ENCODE results near the gene CABLES1. TPM values are rescaled to one million over a fixed set of nuclear protein-coding genes. Genes with fewer than 3 reads are reported as not detected.

Gene CABLES1
- total RNA-seq, 4 donors from 2014 or later = 8.5 to 12.6 (median 9.2) TPM

- Histone ChIP-seq H3K9me3 (no peaks in the 10 kb centered on the region), H3K27ac (peak overlapping the region in 1 of 2 donors; percentile 10), H3K4me1 (peaks cover 11 to 24% of the 10 kb centered on the region in 2 donors), H3K4me3 (no peak overlapping the region), H3K36me3 (no peaks in the 10 kb centered on the region), H3K27me3 (no peaks in the 10 kb centered on the region)
- intact Hi-C loops (cut with DNase I; ENCODE audit: low total_unique reads) = no loop called here
- DNase-seq = no peak
- TF ChIP-seq, protein P1, sequence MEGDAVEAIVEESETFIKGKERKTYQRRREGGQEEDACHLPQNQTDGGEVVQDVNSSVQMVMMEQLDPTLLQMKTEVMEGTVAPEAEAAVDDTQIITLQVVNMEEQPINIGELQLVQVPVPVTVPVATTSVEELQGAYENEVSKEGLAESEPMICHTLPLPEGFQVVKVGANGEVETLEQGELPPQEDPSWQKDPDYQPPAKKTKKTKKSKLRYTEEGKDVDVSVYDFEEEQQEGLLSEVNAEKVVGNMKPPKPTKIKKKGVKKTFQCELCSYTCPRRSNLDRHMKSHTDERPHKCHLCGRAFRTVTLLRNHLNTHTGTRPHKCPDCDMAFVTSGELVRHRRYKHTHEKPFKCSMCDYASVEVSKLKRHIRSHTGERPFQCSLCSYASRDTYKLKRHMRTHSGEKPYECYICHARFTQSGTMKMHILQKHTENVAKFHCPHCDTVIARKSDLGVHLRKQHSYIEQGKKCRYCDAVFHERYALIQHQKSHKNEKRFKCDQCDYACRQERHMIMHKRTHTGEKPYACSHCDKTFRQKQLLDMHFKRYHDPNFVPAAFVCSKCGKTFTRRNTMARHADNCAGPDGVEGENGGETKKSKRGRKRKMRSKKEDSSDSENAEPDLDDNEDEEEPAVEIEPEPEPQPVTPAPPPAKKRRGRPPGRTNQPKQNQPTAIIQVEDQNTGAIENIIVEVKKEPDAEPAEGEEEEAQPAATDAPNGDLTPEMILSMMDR (IDR thresholded peaks at IDR 0.05) = no peak
- TF ChIP-seq POLR2A (IDR thresholded peaks at IDR 0.05) = no peak
Observed at GRCh38 chr18:23223641-23224040, 88.4 kb downstream of the CABLES1 start.

- no peak for TF ChIP-seq POLR2A (IDR thresholded peaks at IDR 0.05)
- TF ChIP-seq, protein P1 (IDR thresholded peaks at IDR 0.05) = no peak
Observed at GRCh38 chr18:23225503-23225902, 90.2 kb downstream of the CABLES1 start.

DNA sequence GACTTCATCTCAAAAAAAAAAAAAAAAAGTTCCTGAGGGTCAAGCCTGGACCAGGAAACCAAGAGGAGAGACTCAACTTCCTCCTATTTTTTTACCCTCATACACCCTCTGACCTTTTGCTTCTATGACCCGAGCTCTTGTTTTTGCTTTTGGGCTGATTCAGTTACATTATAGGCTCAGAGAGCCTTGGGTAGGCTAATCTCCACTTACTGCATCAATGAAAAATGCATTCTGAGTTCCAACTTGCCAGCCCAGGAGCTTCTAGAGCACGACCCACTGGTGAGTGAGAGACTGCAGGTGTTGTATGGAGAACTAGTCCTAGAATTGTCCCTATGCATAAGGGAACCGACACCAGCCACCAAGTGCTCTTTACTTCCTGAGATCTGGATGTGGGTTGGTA, 91.1 kb downstream of the CABLES1 start:
- Histone ChIP-seq H3K36me3 (no peaks in the 10 kb centered on the region), H3K27ac (peak overlapping the region; percentile 84 to 95), H3K9me3 (no peaks in the 10 kb centered on the region), H3K4me1 (peaks cover 14 to 24% of the 10 kb centered on the region in 2 donors), H3K4me3 (no peak overlapping the region), H3K27me3 (no peaks in the 10 kb centered on the region)
- TF ChIP-seq, protein P1 (IDR thresholded peaks at IDR 0.05) = no peak
- TF ChIP-seq POLR2A (IDR thresholded peaks at IDR 0.05) = no peak
- no peak for DNase-seq
- intact Hi-C loops (cut with DNase I; ENCODE audit: low total_unique reads) = no loop called here

More at GRCh38 chr18:23225503-23225902, 90.2 kb downstream of the CABLES1 start:
- Histone ChIP-seq H3K4me3 (no peak overlapping the region), H3K4me1 (peaks cover 11 to 24% of the 10 kb centered on the region in 2 donors), H3K36me3 (no peaks in the 10 kb centered on the region), H3K9me3 (no peaks in the 10 kb centered on the region), H3K27me3 (no peaks in the 10 kb centered on the region), H3K27ac (peak overlapping the region; percentile 84 to 95)
- DNase-seq = peak; percentile 43 to 75
- intact Hi-C loops (cut with DNase I; ENCODE audit: low total_unique reads) = no loop called here

DNA sequence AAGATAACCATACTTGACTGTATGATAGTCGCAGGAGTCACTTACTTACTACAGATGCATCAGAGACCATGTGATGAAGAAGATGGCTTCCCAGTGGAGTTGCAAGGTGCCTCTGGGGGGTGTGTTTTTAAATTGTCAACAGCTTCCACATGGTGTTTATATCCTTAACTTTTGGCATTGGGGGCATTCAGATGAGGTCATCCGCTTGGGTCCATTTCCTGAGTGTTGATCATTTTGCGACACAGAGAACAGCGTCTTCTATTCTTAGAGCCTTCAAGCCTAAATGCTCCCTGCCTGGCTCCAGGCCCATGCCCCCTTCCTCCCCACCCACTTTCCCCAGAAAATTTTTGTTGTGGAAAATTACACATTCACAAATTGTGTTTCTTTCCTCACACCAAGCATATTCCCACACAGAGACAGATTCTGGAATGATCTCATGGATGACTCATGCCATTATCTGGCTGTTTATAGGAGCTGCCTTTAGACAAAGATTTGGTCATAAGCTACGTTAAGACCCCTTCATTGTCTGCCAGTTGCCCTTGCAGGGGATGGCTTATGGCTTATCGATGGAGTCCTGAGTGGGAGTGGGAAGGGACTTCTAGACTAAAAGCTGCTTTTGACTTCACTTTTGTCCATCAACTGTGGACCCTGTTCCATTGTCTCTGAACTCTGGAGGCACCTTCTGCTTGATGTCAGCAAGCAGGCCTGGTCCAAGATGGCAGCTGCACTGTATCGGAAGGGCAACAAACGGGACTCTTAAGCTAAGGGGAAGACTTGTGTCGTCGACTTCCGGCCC, 91.8 kb downstream of the CABLES1 start:
- Histone ChIP-seq H3K4me3 (no peak overlapping the region), H3K27me3 (no peaks in the 10 kb centered on the region), H3K27ac (peak overlapping the region; percentile 84 to 95), H3K9me3 (no peaks in the 10 kb centered on the region), H3K4me1 (peaks cover 14 to 24% of the 10 kb centered on the region in 2 donors), H3K36me3 (no peaks in the 10 kb centered on the region)
- intact Hi-C loops (cut with DNase I; ENCODE audit: low total_unique reads) = no loop called here
- TF ChIP-seq, protein P1 (IDR thresholded peaks at IDR 0.05) = no peak
- TF ChIP-seq POLR2A (IDR thresholded peaks at IDR 0.05) = no peak
- DNase-seq = peak; percentile 69 to 74

DNA sequence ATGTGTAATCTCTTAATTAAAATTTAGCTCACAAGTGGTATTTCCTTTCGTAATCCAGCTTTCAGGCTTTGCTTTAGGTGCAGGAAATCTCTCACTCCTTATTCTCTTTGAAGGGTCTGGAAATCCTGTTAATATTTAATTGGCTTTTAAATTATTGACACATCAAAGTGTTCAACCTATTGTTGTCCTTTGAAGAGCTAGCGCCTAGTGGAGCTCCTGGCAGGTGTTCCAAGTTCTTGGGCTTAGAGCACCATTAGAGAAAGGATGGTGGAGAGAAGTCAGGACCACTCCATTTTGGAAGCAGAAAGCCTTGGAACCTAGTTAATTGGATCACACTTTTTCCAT, 92.4 kb downstream of the CABLES1 start:
- TF ChIP-seq POLR2A (IDR thresholded peaks at IDR 0.05) = no peak
- TF ChIP-seq, protein P1 (IDR thresholded peaks at IDR 0.05) = no peak
- Histone ChIP-seq H3K27ac (peak overlapping the region; percentile 84 to 95), H3K4me1 (peaks cover 14 to 24% of the 10 kb centered on the region in 2 donors), H3K9me3 (no peaks in the 10 kb centered on the region), H3K27me3 (no peaks in the 10 kb centered on the region), H3K4me3 (no peak overlapping the region), H3K36me3 (no peaks in the 10 kb centered on the region)
- no peak for DNase-seq
- intact Hi-C loops (cut with DNase I; ENCODE audit: low total_unique reads) = no loop called here

All from uterus (tissue), 4 donors.